ENCODE results near the gene SERPINC1. TPM values are rescaled to one million over a fixed set of nuclear protein-coding genes. Genes with fewer than 3 reads are reported as not detected.
A peak's percentile ranks its signal among the peaks of the same experiment; 100 is the strongest.

Gene SERPINC1
- total and polyA plus RNA-seq, 2 of the 13 experiments (the other 11 are each of a cell fraction or from before 2014, with no cell fraction given) = 142 to 205 TPM

DNA sequence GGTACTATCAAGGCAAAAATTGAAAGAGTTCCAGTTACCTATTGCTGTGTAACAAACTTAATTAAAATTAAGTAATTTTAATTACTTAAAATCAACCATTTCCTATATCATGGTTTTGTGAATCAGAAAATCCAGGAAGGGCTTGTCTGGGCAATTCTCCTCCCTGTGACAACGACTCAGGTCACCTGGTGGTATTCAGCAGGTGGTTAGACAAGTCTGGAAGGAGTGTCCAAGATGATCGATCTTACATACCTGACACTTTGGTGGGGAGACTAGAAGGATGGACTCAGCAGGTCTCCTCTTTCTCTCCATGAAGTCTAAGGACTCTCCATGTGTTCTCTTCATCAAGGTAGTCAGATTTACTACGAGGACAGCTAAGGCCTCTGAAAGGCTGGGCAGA is 22.9 kb downstream of the SERPINC1 start (continued):
- TF ChIP-seq HOXA9 (CRISPR knock-in tag; IDR thresholded peaks at IDR 0.05; ENCODE audit: borderline replicate concordance) = no peak
- TF ChIP-seq HOXA7 (CRISPR knock-in tag; IDR thresholded peaks at IDR 0.05) = no peak
- no peak for TF ChIP-seq RARG (CRISPR knock-in tag; IDR thresholded peaks at IDR 0.05; ENCODE audit: low read depth)
- no peak for TF ChIP-seq ZNF331 (CRISPR knock-in tag; IDR thresholded peaks at IDR 0.05)
- no peak for TF ChIP-seq MIXL1 (CRISPR knock-in tag; IDR thresholded peaks at IDR 0.05)
- no peak for TF ChIP-seq CEBPG (CRISPR knock-in tag; IDR thresholded peaks at IDR 0.05)
- TF ChIP-seq, protein P1, sequence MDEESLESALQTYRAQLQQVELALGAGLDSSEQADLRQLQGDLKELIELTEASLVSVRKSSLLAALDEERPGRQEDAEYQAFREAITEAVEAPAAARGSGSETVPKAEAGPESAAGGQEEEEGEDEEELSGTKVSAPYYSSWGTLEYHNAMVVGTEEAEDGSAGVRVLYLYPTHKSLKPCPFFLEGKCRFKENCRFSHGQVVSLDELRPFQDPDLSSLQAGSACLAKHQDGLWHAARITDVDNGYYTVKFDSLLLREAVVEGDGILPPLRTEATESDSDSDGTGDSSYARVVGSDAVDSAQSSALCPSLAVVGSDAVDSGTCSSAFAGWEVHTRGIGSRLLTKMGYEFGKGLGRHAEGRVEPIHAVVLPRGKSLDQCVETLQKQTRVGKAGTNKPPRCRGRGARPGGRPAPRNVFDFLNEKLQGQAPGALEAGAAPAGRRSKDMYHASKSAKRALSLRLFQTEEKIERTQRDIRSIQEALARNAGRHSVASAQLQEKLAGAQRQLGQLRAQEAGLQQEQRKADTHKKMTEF (CRISPR knock-in tag; IDR thresholded peaks at IDR 0.05) = no peak
- TF ChIP-seq REL (CRISPR knock-in tag; conservative IDR thresholded peaks at IDR 0.05) = no peak

DNA sequence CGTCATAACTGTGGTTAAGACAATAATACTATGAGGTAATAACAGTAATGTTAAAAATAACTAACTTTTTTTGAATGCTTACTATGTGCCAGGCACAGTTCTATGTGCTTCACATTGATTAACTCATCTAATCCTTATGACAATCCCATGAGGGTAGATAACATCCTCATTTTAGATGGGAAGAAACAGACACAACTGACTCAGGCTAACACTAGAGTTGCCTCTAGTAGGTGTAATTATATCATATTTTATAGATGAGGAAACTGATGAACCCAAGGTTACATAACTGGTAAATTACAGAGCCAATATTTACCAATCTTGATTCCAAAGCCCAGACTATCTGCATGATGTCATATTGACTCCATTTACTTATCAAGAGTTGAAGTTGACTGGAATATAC is 23.5 kb downstream of the SERPINC1 start:
- no TSS peak for BruUV-seq (replicated peaks)
- intact Hi-C loops (cut with micrococcal nuclease; ENCODE audit: unreplicated experiment) (no loop called here), in situ Hi-C loops (cut with HindIII; ENCODE audit: extremely low pct_ligation_motif_present, low pct_unique_long_range_greater_than_20kb) (no loop called here)
- TF ChIP-seq ATF7 (IDR thresholded peaks at IDR 0.05) (peak; percentile 33; the same call in 1 of the 2 replicates), ATF7 (CRISPR knock-in tag; IDR thresholded peaks at IDR 0.05) (no peak), KDM4B (CRISPR knock-in tag; IDR thresholded peaks at IDR 0.05) (no peak)
- no peaks in the 10 kb centered on the region for H4K20me1 ChIP-seq (ENCODE audit: insufficient read depth, low read length)
- POLR2A ChIA-PET = no interaction called here
- H3K4me2 ChIP-seq (ENCODE audit: low read depth, low read length) = no peak overlapping the region
- H3K9ac ChIP-seq (ENCODE audit: insufficient read depth, low read depth, low read length) = no peak overlapping the region
- H3K36me3 ChIP-seq (replicated peaks in 1 of 2; ENCODE audit: control insufficient read depth in 1 of 2, insufficient read depth in 2 of 2, low read length in 2 of 2) = no peaks in the 10 kb centered on the region
- no peak for DNase-seq (ENCODE audit: low spot score)
- no peaks in the 10 kb centered on the region for H3K79me2 ChIP-seq (ENCODE audit: insufficient read depth, low read length)
- no peaks in the 10 kb centered on the region for H3K4me1 ChIP-seq (ENCODE audit: insufficient read depth, low read length)
- ATAC-seq = no peak
- H3K27ac ChIP-seq (ENCODE audit: extremely low read length, insufficient read depth, low read length) = no peak overlapping the region
- H3K4me3 ChIP-seq (replicated peaks in 1 of 3; ENCODE audit: insufficient read depth in 1 of 3, low read depth in 2 of 3, low read length in 3 of 3) = no peak overlapping the region
- no peaks in the 10 kb centered on the region for H3K9me3 ChIP-seq (ENCODE audit: low read length)
- no peak overlapping the region for H2AFZ ChIP-seq (ENCODE audit: low read length)
- 94% methylated on average over 1 of the region's 1 CpG for WGBS (ENCODE audit: low lambda C conversion rate)
- H3K27me3 ChIP-seq (ENCODE audit: control insufficient read depth in 1 of 2, insufficient read depth in 2 of 2, low read length in 2 of 2) = no peaks in the 10 kb centered on the region
- CTCF ChIA-PET (ENCODE audit: low intra/inter-chr PET ratio, low total read pairs) = no interaction called here
- FAIRE-seq = no peak

Data from HepG2 (cell line).